DMS53 treated with DMSO at 0.1 percent for 48 hours (cell line): ENCODE results near the gene CYFIP1.
A peak's percentile ranks its signal among the peaks of the same experiment; 100 is the strongest.

ENCODE experiments used
- DNase-seq: peaks from one replicate; lab custom pipeline; 2025; ENCODE audit not compliant: unreplicated experiment; lab: John Stamatoyannopoulos, UW

CYFIP1 gene

GRCh38 chr15:22891426-22892210, 88.5 kb downstream of the CYFIP1 start:
- no peak for DNase-seq

GRCh38 chr15:22890296-22890695, 89.9 kb downstream of the CYFIP1 start:
- no peak for DNase-seq

GRCh38 chr15:22889146-22889818, 90.9 kb downstream of the CYFIP1 start:
- DNase-seq: no peak

GRCh38 chr15:22888120-22888859, 91.9 kb downstream of the CYFIP1 start:
- peak; percentile 22 for DNase-seq

- no peak for DNase-seq
Observed at GRCh38 chr15:22887157-22887951, 92.8 kb downstream of the CYFIP1 start.

- no peak for DNase-seq
Observed at GRCh38 chr15:22885120-22885519, 95.0 kb downstream of the CYFIP1 start.

- no peak for DNase-seq
Observed at GRCh38 chr15:22884344-22884743, 95.8 kb downstream of the CYFIP1 start.

- no peak for DNase-seq
Observed at GRCh38 chr15:22883196-22883595, 97.0 kb downstream of the CYFIP1 start.

GRCh38 chr15:22881739-22882440, 98.3 kb downstream of the CYFIP1 start:
- DNase-seq: no peak

- DNase-seq: no peak
Observed at GRCh38 chr15:22880981-22881738, 99.0 kb downstream of the CYFIP1 start.

GRCh38 chr15:22880068-22880980, 99.8 kb downstream of the CYFIP1 start:
- DNase-seq: no peak

- DNase-seq: no peak
Observed at GRCh38 chr15:22878103-22878502, 102.1 kb downstream of the CYFIP1 start.

GRCh38 chr15:22877607-22878006, 102.6 kb downstream of the CYFIP1 start:
- DNase-seq: no peak

- DNase-seq: no peak
Observed at GRCh38 chr15:22877117-22877516, 103.1 kb downstream of the CYFIP1 start.

GRCh38 chr15:22874966-22875365, 105.2 kb downstream of the CYFIP1 start:
- no peak for DNase-seq

- DNase-seq: no peak
Observed at GRCh38 chr15:22874256-22874655, 105.9 kb downstream of the CYFIP1 start.

- no peak for DNase-seq
Observed at GRCh38 chr15:22873841-22874240, 106.3 kb downstream of the CYFIP1 start.

- no peak for DNase-seq
Observed at GRCh38 chr15:22872936-22873701, 107.0 kb downstream of the CYFIP1 start.
